B cell (primary cell): ENCODE results near the gene RNF32. TPM values are rescaled to one million over a fixed set of nuclear protein-coding genes. Genes with fewer than 3 reads are reported as not detected.
"Not testable (repeated sequence)": the region's sequence is repeated elsewhere in the genome, so short reads cannot be mapped to it uniquely, and the experiment has no call there.

Experiments used
- ATAC-seq: fragments of 200-7000 bp; cut with Tn5 transposase; one replicate; pipeline ENCODE4 v1.10.0; 2021; ENCODE audit warnings: low read depth, mild to moderate bottlenecking, moderate number of reproducible peaks, moderate library complexity
- CTCF ChIA-PET: fragments of 350-600 bp; sonication (Branson Sonifier 250); formaldehyde crosslinking; loops from one replicate; lab custom pipeline; 2021; ENCODE audit warnings: antibody characterized with exemption, inconsistent platforms; lab: Charles Lee
- POLR2A ChIA-PET: fragments of 350-600 bp; sonication (Branson Sonifier 250); formaldehyde crosslinking; loops from one replicate; lab custom pipeline; 2021; ENCODE audit warnings: antibody characterized with exemption; lab: Charles Lee
- DNase-seq: peaks from one replicate; pipeline ENCODE4 v3.0.0; 2013
- H2AFZ ChIP-seq: 2 replicates; pipeline ENCODE4 v1.6.1; 2012; ENCODE audit warnings: mild to moderate bottlenecking, low read depth, low read length; ENCODE audit not compliant: insufficient read depth, poor library complexity, severe bottlenecking
- H3K27ac ChIP-seq, 2 donors: 1 replicate in 1 of 2; 2 replicates in 1 of 2; pipeline ENCODE4 v1.5.1; 2012 to 2013; ENCODE audit warnings: low read length in 2 of 2, mild to moderate bottlenecking in 2 of 2, moderate library complexity in 1 of 2
- H3K27me3 ChIP-seq, 4 experiments: fragments of 200-600 bp in 1 of 4; sonication (generic) in 1 of 4; replicated peaks in 1 of 4; 1 replicate in 2 of 4; 2 replicates in 2 of 4; pipeline versions ENCODE4 v1.6.1 to v1.7.0; 2013 to 2016; ENCODE audit warnings: low read length in 3 of 4, mild to moderate bottlenecking in 2 of 4, mixed read lengths in 1 of 4, moderate library complexity in 1 of 4; ENCODE audit not compliant: insufficient read depth in 4 of 4, control insufficient read depth in 3 of 4; ENCODE audit errors: control extremely low read depth in 1 of 4
- H3K36me3 ChIP-seq, 2 experiments: replicated peaks in 1 of 2; 1 replicate in 1 of 2; 2 replicates in 1 of 2; pipeline versions ENCODE4 v1.6.1 to v1.7.1; 2013; ENCODE audit warnings: low read length in 1 of 2; ENCODE audit not compliant: insufficient read depth in 2 of 2, control insufficient read depth in 1 of 2; ENCODE audit errors: control extremely low read depth in 1 of 2, extremely low read depth in 1 of 2
- H3K4me1 ChIP-seq, 2 donors: fragments of 200-600 bp in 1 of 2; sonication (generic) in 1 of 2; 1 replicate in 1 of 2; 2 replicates in 1 of 2; pipeline versions ENCODE4 v1.5.1 to v1.6.1; 2013 to 2017; ENCODE audit warnings: low read length in 2 of 2; ENCODE audit not compliant: control insufficient read depth in 2 of 2, insufficient read depth in 2 of 2
- H3K4me2 ChIP-seq: replicated peaks from 2 replicates; pipeline ENCODE3; 2012; ENCODE audit warnings: mild to moderate bottlenecking, low read depth, low read length; ENCODE audit not compliant: poor library complexity, severe bottlenecking
- H3K4me3 ChIP-seq, 5 experiments: fragments of 200-600 bp in 1 of 5; sonication (generic) in 1 of 5; 1 replicate in 3 of 5; 2 replicates in 2 of 5; pipeline versions ENCODE4 v1.5.1 to v1.7.0; 2011 to 2016; ENCODE audit warnings: low read length in 4 of 5, mild to moderate bottlenecking in 4 of 5, low read depth in 2 of 5, control low read depth in 1 of 5, moderate library complexity in 1 of 5; ENCODE audit not compliant: insufficient read depth in 1 of 5; ENCODE audit errors: control extremely low read depth in 1 of 5, extremely low read depth in 1 of 5
- H3K79me2 ChIP-seq: fragments of 200-600 bp; sonication (generic); one replicate; pipeline ENCODE4 v1.6.0; 2016; ENCODE audit warnings: low read length; ENCODE audit not compliant: control insufficient read depth, insufficient read depth
- H3K9ac ChIP-seq: fragments of 200-600 bp; sonication (generic); 2 replicates; pipeline ENCODE4 v1.6.1; 2017; ENCODE audit warnings: mild to moderate bottlenecking, low read length, moderate library complexity
- H3K9me3 ChIP-seq, 3 donors: one replicate each; pipeline versions ENCODE4 v1.6.1 to v1.7.1; 2013; ENCODE audit warnings: low read length in 2 of 3; ENCODE audit not compliant: control insufficient read depth in 2 of 3, insufficient read depth in 1 of 3; ENCODE audit errors: control extremely low read depth in 1 of 3
- H4K20me1 ChIP-seq: 2 replicates; pipeline ENCODE4 v1.6.0; 2012; ENCODE audit warnings: mild to moderate bottlenecking, low read length; ENCODE audit not compliant: insufficient read depth, control insufficient read depth, poor library complexity, severe bottlenecking
- H3K27ac Mint-ChIP-seq: one replicate; pipeline ENCODE4 v1.8.0; 2021; ENCODE audit warnings: mixed read lengths
- H3K27me3 Mint-ChIP-seq: one replicate; pipeline ENCODE4 v1.8.0; 2021; ENCODE audit warnings: mixed read lengths
- H3K4me1 Mint-ChIP-seq: one replicate; pipeline ENCODE4 v1.8.0; 2021; ENCODE audit warnings: mixed read lengths
- H3K4me3 Mint-ChIP-seq: one replicate; pipeline ENCODE4 v1.8.0; 2021; ENCODE audit warnings: mixed read lengths
- H3K9me3 Mint-ChIP-seq: one replicate; pipeline ENCODE4 v1.8.0; 2022; ENCODE audit warnings: mixed read lengths; ENCODE audit not compliant: insufficient read depth
- CTCF ChIP-seq: fragments of 200-600 bp; IDR thresholded peaks from one replicate; pipeline ENCODE4 v1.8.0; 2022; ENCODE audit warnings: antibody characterized with exemption, mild to moderate bottlenecking
- EZH2 ChIP-seq: IDR thresholded peaks from 2 replicates; pipeline ENCODE4 v1.6.1; 2012; ENCODE audit warnings: borderline replicate concordance, low read depth, mild to moderate bottlenecking, moderate library complexity, low read length; ENCODE audit not compliant: insufficient read depth, poor library complexity, severe bottlenecking
- WGBS: methylation state at CpG from one replicate; pipeline ENCODE4 v1.1.5; 2013; ENCODE audit warnings: missing lambda C conversion rate; ENCODE audit not compliant: insufficient coverage; 5-methylcytosine and 5-hydroxymethylcytosine counted together
- intact Hi-C: fragments of 100-400 bp; cut with micrococcal nuclease; formaldehyde crosslinking; loops from one replicate; pipeline ENCODE4 v1.10.0; 2022
- polyA plus RNA-seq: library from polyadenylated mRNA; depleted of rRNA; stranded (reverse); fragments of >200 nt; gene quantifications from 2 replicates; pipeline ENCODE4 v1.2.3, GENCODE V29; 2012
- total RNA-seq, 2 donors: library from RNA; stranded (reverse); fragments of 120-200 nt in 1 of 2; gene quantifications; 1 replicate in 1 of 2; 2 replicates in 1 of 2; pipeline versions ENCODE4 v1.2.3 to v1.2.4, GENCODE V29; 2013 to 2022

Gene RNF32
- total and polyA plus RNA-seq, 2 donors (not counting 1 experiment from before 2014, with no cell fraction given): 1.6 to 2.3 TPM

GRCh38 chr7:156693627-156694026 lies 53.1 kb downstream of the RNF32 start:
- Mint-ChIP-seq H3K4me1 (no peaks in the 10 kb centered on the region), H3K9me3 (peaks cover 13% of the 10 kb centered on the region), H3K27ac (no peak overlapping the region), H3K27me3 (no peaks in the 10 kb centered on the region), H3K4me3 (no peak overlapping the region)
- no peak overlapping the region for H3K9ac ChIP-seq
- no peak overlapping the region for H2AFZ ChIP-seq
- ChIA-PET POLR2A (no interaction called here), CTCF (no interaction called here)
- intact Hi-C loops: no loop called here
- no peaks in the 10 kb centered on the region for H3K27me3 ChIP-seq
- H3K9me3 ChIP-seq: peaks cover 5 to 10% (median 8%) of the 10 kb centered on the region in 3 donors
- no peaks in the 10 kb centered on the region for H3K79me2 ChIP-seq
- H3K27ac ChIP-seq: no peak overlapping the region
- no peak overlapping the region for H3K4me2 ChIP-seq
- H3K4me3 ChIP-seq: no peak overlapping the region
- no peaks in the 10 kb centered on the region for H4K20me1 ChIP-seq
- ATAC-seq: no peak
- TF ChIP-seq EZH2 (no peak), CTCF (no peak)
- H3K4me1 ChIP-seq: no peaks in the 10 kb centered on the region
- H3K36me3 ChIP-seq: no peaks in the 10 kb centered on the region
- WGBS: 100% methylated on average over 1 of the region's 3 CpGs
- no peak for DNase-seq

- peaks cover 24% of the 10 kb centered on the region for H3K9me3 Mint-ChIP-seq
- CTCF ChIA-PET, H3K27me3 ChIP-seq, H3K27ac ChIP-seq, H3K4me3 ChIP-seq, H3K79me2 ChIP-seq, H2AFZ ChIP-seq, DNase-seq, H3K4me1 ChIP-seq, H3K4me2 ChIP-seq, POLR2A ChIA-PET, H4K20me1 ChIP-seq, H3K4me3 Mint-ChIP-seq, H3K36me3 ChIP-seq, H3K27ac Mint-ChIP-seq, H3K9ac ChIP-seq, H3K4me1 Mint-ChIP-seq, intact Hi-C loops, ATAC-seq, H3K27me3 Mint-ChIP-seq: not testable (repeated sequence)
- WGBS: 97% methylated on average over 5 of the region's 9 CpGs
- H3K9me3 ChIP-seq: peaks cover 8 to 10% (median 8%) of the 10 kb centered on the region in 3 donors
Observed at GRCh38 chr7:156697283-156697682, 56.7 kb downstream of the RNF32 start.

- H3K4me3 Mint-ChIP-seq, H3K4me1 Mint-ChIP-seq, H3K27me3 Mint-ChIP-seq, H3K9ac ChIP-seq, intact Hi-C loops, CTCF ChIA-PET, H3K4me2 ChIP-seq, POLR2A ChIA-PET, H3K4me1 ChIP-seq, H4K20me1 ChIP-seq, H3K4me3 ChIP-seq, H3K36me3 ChIP-seq, ATAC-seq, H3K27ac Mint-ChIP-seq, H3K27me3 ChIP-seq, H3K79me2 ChIP-seq, DNase-seq, H3K27ac ChIP-seq, H2AFZ ChIP-seq: not testable (repeated sequence)
- WGBS: 97% methylated on average over 4 of the region's 4 CpGs
- peaks cover 21% of the 10 kb centered on the region for H3K9me3 Mint-ChIP-seq
- H3K9me3 ChIP-seq: peaks cover 8 to 16% (median 8%) of the 10 kb centered on the region in 3 donors
Observed at GRCh38 chr7:156698512-156698911, 57.9 kb downstream of the RNF32 start.
